ENCODE results near the gene SPDYE6. TPM values are rescaled to one million over a fixed set of nuclear protein-coding genes. Genes with fewer than 3 reads are reported as not detected.
"Not testable (repeated sequence)": the region's sequence is repeated elsewhere in the genome, so short reads cannot be mapped to it uniquely, and the experiment has no call there.

SPDYE6 gene
- total RNA-seq, 1 donor from 2014 or later, result not detected

GRCh38 chr7:102389810-102390209, 33.6 kb upstream of the SPDYE6 start:
- no peaks in the 10 kb centered on the region for H3K27me3 Mint-ChIP-seq (ENCODE audit: low read depth)
- no peaks in the 10 kb centered on the region for H3K9me3 Mint-ChIP-seq
- H3K27ac Mint-ChIP-seq, result no peak overlapping the region
- no peaks in the 10 kb centered on the region for H3K4me1 Mint-ChIP-seq (ENCODE audit: low read depth)
- DNase-seq (ENCODE audit: low spot score), result no peak
- H3K4me3 Mint-ChIP-seq (ENCODE audit: low read depth), result no peak overlapping the region
- H3K36me3 Mint-ChIP-seq (ENCODE audit: low read depth), result peaks cover 32% of the 10 kb centered on the region
- intact Hi-C loops (cut with micrococcal nuclease), result loop anchor here (2.0 kb wide), 1 partner anchor 111 kb away; no protein-coding TSS in a partner anchor

GRCh38 chr7:102387064-102387463, 30.8 kb upstream of the SPDYE6 start:
- Mint-ChIP-seq H3K9me3 (no peaks in the 10 kb centered on the region), H3K36me3 (ENCODE audit: low read depth) (peaks cover 37% of the 10 kb centered on the region), H3K4me3 (ENCODE audit: low read depth) (no peak overlapping the region), H3K4me1 (ENCODE audit: low read depth) (no peaks in the 10 kb centered on the region), H3K27me3 (ENCODE audit: low read depth) (no peaks in the 10 kb centered on the region), H3K27ac (no peak overlapping the region)
- intact Hi-C loops (cut with micrococcal nuclease), result no loop called here
- DNase-seq (ENCODE audit: low spot score), result no peak

- H3K4me1 Mint-ChIP-seq (ENCODE audit: low read depth); H3K9me3 Mint-ChIP-seq; H3K27ac Mint-ChIP-seq; H3K4me3 Mint-ChIP-seq (ENCODE audit: low read depth); DNase-seq (ENCODE audit: low spot score); intact Hi-C loops (cut with micrococcal nuclease); H3K27me3 Mint-ChIP-seq (ENCODE audit: low read depth): not testable (repeated sequence)
- H3K36me3 Mint-ChIP-seq (ENCODE audit: low read depth), result peaks cover 60% of the 10 kb centered on the region
These were observed 25.6 kb upstream of the SPDYE6 start for GRCh38 chr7:102381696-102382425.

- H3K27ac Mint-ChIP-seq; H3K4me3 Mint-ChIP-seq (ENCODE audit: low read depth); DNase-seq (ENCODE audit: low spot score); H3K27me3 Mint-ChIP-seq (ENCODE audit: low read depth); H3K9me3 Mint-ChIP-seq; H3K4me1 Mint-ChIP-seq (ENCODE audit: low read depth); intact Hi-C loops (cut with micrococcal nuclease): not testable (repeated sequence)
- peaks cover 59% of the 10 kb centered on the region for H3K36me3 Mint-ChIP-seq (ENCODE audit: low read depth)
These were observed 24.6 kb upstream of the SPDYE6 start for GRCh38 chr7:102380837-102381236.

GRCh38 chr7:102376964-102377466, 20.8 kb upstream of the SPDYE6 start:
- no peak for DNase-seq (ENCODE audit: low spot score)
- Mint-ChIP-seq H3K4me1 (ENCODE audit: low read depth) (peaks cover 12% of the 10 kb centered on the region), H3K4me3 (ENCODE audit: low read depth) (no peak overlapping the region), H3K27me3 (ENCODE audit: low read depth) (no peaks in the 10 kb centered on the region), H3K9me3 (no peaks in the 10 kb centered on the region), H3K27ac (no peak overlapping the region), H3K36me3 (ENCODE audit: low read depth) (peaks cover 55% of the 10 kb centered on the region)
- intact Hi-C loops (cut with micrococcal nuclease), result no loop called here

- H3K4me3 Mint-ChIP-seq (ENCODE audit: low read depth); intact Hi-C loops (cut with micrococcal nuclease); H3K27me3 Mint-ChIP-seq (ENCODE audit: low read depth); DNase-seq (ENCODE audit: low spot score); H3K27ac Mint-ChIP-seq; H3K9me3 Mint-ChIP-seq: not testable (repeated sequence)
- Mint-ChIP-seq H3K36me3 (ENCODE audit: low read depth) (peaks cover 57% of the 10 kb centered on the region), H3K4me1 (ENCODE audit: low read depth) (peaks cover 15% of the 10 kb centered on the region)
These were observed 16.6 kb upstream of the SPDYE6 start for GRCh38 chr7:102372796-102373195.

- H3K27me3 Mint-ChIP-seq (ENCODE audit: low read depth); DNase-seq (ENCODE audit: low spot score); intact Hi-C loops (cut with micrococcal nuclease); H3K27ac Mint-ChIP-seq; H3K4me1 Mint-ChIP-seq (ENCODE audit: low read depth); H3K4me3 Mint-ChIP-seq (ENCODE audit: low read depth); H3K9me3 Mint-ChIP-seq: not testable (repeated sequence)
- peaks cover 52% of the 10 kb centered on the region for H3K36me3 Mint-ChIP-seq (ENCODE audit: low read depth)
These were observed 13.8 kb upstream of the SPDYE6 start for GRCh38 chr7:102370038-102370437.

- H3K36me3 Mint-ChIP-seq (ENCODE audit: low read depth), result peaks cover 32% of the 10 kb centered on the region
- H3K27me3 Mint-ChIP-seq (ENCODE audit: low read depth); H3K27ac Mint-ChIP-seq; H3K4me1 Mint-ChIP-seq (ENCODE audit: low read depth); H3K9me3 Mint-ChIP-seq; DNase-seq (ENCODE audit: low spot score); intact Hi-C loops (cut with micrococcal nuclease); H3K4me3 Mint-ChIP-seq (ENCODE audit: low read depth): not testable (repeated sequence)
These were observed 9.1 kb upstream of the SPDYE6 start for GRCh38 chr7:102365390-102365789.

- H3K4me1 Mint-ChIP-seq (ENCODE audit: low read depth); H3K27me3 Mint-ChIP-seq (ENCODE audit: low read depth); H3K9me3 Mint-ChIP-seq; intact Hi-C loops (cut with micrococcal nuclease): not testable (repeated sequence)
- peak; percentile 13 for DNase-seq (ENCODE audit: low spot score)
- H3K36me3 Mint-ChIP-seq (ENCODE audit: low read depth), result peaks cover 25% of the 10 kb centered on the region
- peak overlapping the region; percentile 96 for H3K4me3 Mint-ChIP-seq (ENCODE audit: low read depth)
- peak overlapping the region; percentile 77 for H3K27ac Mint-ChIP-seq
These were observed 8.2 kb upstream of the SPDYE6 start for GRCh38 chr7:102364394-102364886.

- H3K9me3 Mint-ChIP-seq; intact Hi-C loops (cut with micrococcal nuclease); H3K27me3 Mint-ChIP-seq (ENCODE audit: low read depth); H3K4me1 Mint-ChIP-seq (ENCODE audit: low read depth): not testable (repeated sequence)
- H3K27ac Mint-ChIP-seq, result peak overlapping the region; percentile 80
- DNase-seq (ENCODE audit: low spot score), result peak; percentile 93
- peaks cover 25% of the 10 kb centered on the region for H3K36me3 Mint-ChIP-seq (ENCODE audit: low read depth)
- H3K4me3 Mint-ChIP-seq (ENCODE audit: low read depth), result peak overlapping the region; percentile 96
These were observed 7.5 kb upstream of the SPDYE6 start for GRCh38 chr7:102363549-102364393.

- intact Hi-C loops (cut with micrococcal nuclease); H3K36me3 Mint-ChIP-seq (ENCODE audit: low read depth): not testable (repeated sequence)
These were observed 9.3 kb downstream of the SPDYE6 start for GRCh38 chr7:102346983-102347382.

GRCh38 chr7:102340599-102341368, 15.5 kb downstream of the SPDYE6 start:
- H3K4me1 Mint-ChIP-seq (ENCODE audit: low read depth); H3K27ac Mint-ChIP-seq; DNase-seq (ENCODE audit: low spot score); intact Hi-C loops (cut with micrococcal nuclease); H3K9me3 Mint-ChIP-seq; H3K4me3 Mint-ChIP-seq (ENCODE audit: low read depth); H3K36me3 Mint-ChIP-seq (ENCODE audit: low read depth); H3K27me3 Mint-ChIP-seq (ENCODE audit: low read depth): not testable (repeated sequence)

More at GRCh38 chr7:102346983-102347382, 9.3 kb downstream of the SPDYE6 start:
- H3K4me1 Mint-ChIP-seq (ENCODE audit: low read depth); DNase-seq (ENCODE audit: low spot score); H3K27me3 Mint-ChIP-seq (ENCODE audit: low read depth); H3K4me3 Mint-ChIP-seq (ENCODE audit: low read depth); H3K9me3 Mint-ChIP-seq; H3K27ac Mint-ChIP-seq: not testable (repeated sequence)

Data from activated T-helper 2 cell treated with anti-CD3 and anti-CD28 coated beads, Interferon-gamma antibody, Interleukin-2, Interleukin-4, amounts not matched to agents 10 μg/mL and 5 μg/mL and 100 μg/mL, durations not matched to agents 14 hours and 24 hours and 36 hours (primary cell).